GM18861 (cell line): ENCODE data around the gene ABCA5.

Experiments used
- ATAC-seq: cut with Tn5 transposase; IDR thresholded peaks from one replicate; pipeline ENCODE4 v1.9.1; 2021; ENCODE audit not compliant: unreplicated experiment

Gene ABCA5

DNA sequence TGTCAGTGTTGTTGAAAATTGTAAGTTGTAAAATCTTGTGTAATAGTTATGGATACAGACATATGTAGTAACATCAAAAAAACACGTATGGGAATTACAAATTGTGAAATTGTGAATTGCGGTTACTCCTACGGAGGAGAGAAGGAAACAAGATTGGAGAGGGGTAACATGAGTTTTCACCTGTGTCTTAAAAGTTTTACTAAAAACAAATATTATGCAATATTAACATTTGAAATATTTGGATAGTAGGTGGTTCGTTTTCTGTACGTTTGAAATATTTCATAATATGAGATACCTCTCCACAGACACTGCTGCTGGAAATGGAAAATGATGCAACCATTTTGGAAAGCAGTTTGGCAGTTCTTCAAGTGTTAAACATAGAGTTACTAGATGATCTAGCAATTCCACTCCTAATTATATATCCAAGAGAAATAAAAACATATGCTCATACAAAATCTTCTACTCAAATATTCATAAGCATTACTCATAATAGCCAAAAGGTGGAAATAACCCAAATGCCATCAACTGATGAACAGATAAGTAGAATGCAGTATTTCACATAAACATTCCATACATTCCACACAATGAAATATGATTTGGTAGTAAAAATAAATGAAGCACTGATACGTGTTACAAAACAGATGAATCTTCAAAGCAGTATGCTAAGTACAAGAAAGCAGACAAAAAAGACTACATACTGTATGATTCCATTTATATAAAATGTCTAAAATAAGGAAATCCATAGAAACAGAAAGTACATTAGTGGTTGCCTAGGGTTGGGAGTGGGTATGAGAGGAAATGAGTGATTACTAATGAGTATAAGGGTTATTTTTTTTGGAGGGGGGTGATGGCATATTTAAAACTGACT, 57.6 kb downstream of the ABCA5 start:
- no peak for ATAC-seq

DNA sequence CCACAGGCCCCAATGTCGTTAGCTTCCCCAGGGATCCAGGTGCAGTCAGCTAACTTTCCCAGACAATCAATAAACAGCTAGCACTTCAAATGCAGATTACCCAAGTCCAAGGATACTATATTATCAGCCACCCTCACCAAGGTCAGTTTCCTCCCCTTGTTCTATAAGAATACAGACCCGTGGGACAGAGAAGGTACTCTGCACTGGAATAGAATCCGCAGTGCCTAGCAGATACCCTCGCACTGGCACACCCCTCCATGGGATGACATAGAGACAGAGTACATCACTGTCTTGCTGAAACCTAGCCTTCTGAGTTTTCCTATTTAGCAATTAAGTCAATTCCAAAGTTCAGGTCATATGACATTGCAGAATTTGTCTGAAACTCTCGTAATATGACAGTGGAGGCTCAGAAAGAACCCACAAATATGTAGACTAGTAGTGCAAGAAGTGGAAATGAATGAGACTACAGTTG, 58.4 kb downstream of the ABCA5 start:
- ATAC-seq: no peak

DNA sequence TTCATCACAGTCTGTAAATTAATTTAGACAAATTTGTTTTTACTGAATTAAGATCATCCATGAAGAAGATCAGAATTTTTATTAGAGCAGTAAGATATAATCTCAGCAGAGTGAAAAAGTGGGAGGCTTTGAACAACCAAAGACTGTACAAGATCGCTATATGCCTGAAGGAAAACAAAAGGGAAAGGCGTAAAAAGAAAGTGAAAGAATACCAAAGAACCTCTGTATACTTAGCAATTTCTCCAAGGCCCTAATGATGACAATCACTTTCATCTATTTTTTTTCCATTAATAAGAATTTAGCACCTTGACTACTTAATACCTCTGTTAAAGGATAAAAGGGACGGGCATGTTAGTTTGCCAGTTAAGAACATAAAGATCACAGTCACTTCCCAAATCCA, 59.7 kb downstream of the ABCA5 start:
- no peak for ATAC-seq

DNA sequence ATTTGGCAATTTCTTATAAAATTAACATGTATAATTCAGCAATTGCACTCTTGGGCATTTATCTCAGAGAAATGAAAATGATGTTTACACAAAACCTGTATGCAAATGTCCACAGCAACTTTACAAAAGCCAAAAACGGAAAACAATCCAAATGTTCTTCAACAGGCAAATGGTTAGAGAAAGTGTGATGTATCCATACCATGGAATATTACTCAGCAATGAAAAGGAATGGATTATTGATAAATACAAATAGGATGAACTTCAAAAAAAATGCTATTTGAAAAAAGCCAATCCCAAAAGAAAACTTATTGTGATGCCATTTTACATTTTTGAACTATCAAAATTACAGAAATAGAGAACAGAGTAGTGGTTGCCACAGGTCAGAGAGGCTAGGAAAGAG, 61.1 kb downstream of the ABCA5 start:
- no peak for ATAC-seq

DNA sequence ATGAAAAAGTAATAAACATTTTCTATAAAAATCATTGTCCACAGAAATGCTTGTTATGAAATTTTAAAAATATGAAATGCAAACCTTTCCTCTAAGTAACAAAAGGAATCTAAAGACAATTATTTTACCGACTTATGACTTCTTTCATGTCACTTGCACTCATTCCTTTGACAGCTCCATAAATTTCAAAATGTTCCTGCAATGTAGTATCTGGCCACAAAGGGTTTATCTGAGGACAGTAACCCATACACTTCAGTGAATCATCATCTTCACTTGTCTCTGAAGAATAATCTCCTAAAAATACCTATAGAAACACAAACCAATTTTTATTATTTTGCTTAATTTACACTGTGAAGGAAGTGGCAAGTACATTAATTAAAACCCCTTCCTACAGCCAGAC, 72.7 kb downstream of the ABCA5 start:
- no peak for ATAC-seq

DNA sequence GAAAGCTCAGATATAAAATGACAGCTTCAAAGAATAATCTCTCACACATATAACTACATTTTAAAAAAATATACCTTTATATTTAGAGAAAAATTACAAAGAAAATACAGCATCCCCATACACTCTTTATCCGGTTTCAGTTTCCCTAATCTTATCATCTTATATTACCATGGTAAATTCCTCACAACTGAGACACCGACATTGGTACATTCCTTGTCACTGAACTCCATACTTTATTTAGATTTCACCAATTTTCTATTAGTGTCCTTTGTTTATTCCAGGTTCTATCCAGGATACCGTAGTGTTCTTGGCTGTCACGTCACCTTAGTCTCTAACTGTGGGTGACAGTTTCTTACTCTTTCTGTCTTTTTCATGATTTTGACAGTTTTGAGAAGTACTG, 76.3 kb downstream of the ABCA5 start:
- ATAC-seq: no peak

DNA sequence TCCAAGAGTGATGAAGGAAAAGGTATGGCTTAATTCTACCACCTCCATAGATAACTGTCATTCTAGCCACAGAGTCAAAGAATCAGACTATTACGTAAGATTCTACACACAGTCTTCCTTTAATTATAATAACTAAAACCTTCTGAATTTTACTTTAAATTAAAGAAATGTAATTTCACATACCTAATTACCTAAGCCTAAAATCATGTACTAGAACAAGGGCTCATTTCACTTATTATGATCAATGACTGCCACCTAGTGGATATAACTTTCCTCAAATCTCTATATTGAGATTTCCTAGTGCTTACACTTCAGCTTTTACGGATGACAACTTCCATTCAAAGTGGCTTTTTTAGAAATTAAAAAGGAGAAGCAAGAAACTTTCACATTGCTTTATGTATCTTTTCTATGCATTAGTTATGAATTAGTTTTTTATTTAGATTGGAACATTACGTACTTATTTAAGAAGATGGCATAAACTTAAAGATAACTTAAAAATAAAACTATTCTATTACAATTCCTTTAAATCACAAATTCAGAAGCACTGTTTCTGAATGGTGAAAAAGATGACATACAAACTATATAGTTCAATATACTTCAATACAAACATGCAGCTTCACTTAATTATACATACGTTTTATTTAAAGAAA, 80.1 kb downstream of the ABCA5 start:
- peak; percentile 58 for ATAC-seq

DNA sequence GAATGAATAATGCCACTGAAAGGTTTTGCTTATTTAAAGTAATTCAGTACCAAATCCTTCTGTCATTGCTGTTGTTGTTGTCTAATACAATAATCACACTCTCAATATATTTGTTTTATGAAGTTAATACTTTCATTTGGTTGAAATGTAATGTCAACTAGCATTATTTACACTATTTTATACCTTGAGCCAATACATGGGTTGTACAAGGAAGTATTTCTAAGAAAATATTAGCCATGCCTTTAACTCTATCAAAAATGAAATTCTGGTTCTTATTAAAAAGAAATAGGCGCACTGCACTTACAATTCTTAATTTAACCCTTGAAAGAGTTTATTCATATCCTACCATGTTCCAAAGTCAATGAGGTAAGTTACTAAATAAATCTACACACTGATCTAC, 80.7 kb downstream of the ABCA5 start:
- no peak for ATAC-seq

DNA sequence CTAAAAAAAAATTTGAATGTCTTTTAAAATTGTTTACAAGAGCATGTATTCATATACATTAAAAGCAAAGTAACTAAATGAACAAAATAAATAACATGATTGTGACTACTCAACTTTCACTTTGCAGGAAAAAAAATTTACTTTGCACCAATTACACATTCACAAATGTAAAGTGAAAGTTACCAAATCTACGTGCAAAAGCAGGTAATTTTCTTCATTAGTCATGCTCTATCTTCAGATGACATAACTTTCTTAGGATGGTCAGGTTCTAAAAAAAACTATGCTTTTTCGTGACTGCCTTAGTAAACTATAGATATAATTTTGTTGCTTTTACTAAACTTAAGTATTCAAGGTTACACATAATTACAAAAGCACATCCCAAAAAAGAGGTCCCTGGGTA, 81.3 kb downstream of the ABCA5 start:
- no peak for ATAC-seq

DNA sequence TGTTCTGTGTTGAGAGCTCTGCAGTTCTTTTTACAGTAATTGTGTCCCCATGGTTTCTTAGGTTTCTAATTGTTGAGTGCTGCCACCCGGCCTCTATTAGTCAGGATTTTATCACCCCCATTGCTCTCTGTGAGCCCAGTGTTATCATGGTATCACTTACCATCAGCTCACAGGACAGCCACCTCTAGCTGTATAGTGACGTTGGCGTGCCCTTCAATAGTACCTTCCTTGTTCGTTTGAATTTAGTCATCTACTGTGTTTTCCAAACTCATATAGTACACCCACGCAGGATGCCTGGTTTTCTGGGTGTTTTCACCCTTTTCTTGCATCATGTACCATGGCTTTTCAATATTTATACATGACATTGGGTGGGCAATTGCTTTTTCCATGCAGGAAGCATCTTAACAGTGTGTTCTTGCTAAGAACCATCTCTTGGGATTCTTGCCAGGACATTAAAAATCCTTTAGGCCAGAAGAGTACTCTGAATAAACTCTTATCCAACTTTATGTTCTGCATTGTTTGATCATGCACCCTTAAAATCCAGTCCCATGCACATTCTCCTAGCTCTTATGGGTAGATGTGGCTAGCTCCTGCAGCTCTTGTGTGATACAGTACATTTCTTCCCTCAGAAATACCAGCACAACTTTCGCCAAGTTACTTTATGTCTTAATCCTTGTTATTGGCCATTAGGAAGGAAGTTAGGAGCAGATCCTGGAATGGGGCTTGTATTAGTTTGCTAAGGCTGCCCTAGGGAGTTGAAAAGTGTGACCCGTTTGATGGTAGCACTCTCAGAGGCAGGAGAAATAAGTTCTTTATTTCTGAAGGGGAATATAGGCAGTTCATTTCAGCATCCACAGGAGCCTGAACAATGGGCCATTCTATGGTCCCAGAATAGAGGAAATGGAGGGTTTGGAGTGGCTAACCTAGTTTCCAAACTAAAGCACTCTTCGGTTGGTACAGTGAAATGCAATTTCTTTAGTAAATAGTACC, 87.0 kb downstream of the ABCA5 start:
- no peak for ATAC-seq

DNA sequence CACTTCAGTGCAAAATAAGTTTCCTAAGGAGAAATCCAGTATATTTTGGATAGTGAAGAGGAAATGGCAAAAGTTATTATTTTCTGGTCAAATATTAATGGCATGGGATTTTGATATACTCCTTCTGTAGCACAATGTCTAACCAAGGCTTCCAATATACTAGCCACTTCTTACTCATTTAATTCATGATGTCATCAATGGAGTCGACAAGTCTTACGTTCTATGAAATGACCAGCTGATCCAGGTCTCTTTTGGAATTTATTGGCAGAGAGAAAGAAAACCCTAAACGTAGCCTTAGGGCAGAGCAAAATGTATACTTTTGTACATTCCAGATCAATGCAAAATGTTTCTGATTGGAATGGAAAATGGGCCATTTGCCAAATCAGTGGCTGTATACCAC, 90.0 kb downstream of the ABCA5 start:
- ATAC-seq: no peak

DNA sequence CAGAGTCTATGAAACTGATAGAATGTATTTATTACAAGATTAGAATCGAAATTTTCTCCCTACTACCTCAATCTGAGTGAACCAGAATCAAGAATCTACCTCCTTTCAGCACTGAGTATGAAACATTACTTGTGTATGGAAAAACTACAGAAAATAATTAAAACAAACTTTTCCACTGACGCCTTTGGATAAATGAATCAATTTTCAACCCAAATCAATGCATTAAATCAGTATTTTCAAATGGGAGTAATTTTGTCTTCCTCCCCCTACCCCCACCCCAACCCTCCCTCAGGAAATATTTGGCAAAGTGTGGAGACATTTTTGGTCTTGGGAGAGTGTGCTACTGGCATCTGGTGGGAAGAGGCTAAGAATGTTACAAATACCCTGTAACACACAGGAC, 90.5 kb downstream of the ABCA5 start:
- ATAC-seq: no peak

DNA sequence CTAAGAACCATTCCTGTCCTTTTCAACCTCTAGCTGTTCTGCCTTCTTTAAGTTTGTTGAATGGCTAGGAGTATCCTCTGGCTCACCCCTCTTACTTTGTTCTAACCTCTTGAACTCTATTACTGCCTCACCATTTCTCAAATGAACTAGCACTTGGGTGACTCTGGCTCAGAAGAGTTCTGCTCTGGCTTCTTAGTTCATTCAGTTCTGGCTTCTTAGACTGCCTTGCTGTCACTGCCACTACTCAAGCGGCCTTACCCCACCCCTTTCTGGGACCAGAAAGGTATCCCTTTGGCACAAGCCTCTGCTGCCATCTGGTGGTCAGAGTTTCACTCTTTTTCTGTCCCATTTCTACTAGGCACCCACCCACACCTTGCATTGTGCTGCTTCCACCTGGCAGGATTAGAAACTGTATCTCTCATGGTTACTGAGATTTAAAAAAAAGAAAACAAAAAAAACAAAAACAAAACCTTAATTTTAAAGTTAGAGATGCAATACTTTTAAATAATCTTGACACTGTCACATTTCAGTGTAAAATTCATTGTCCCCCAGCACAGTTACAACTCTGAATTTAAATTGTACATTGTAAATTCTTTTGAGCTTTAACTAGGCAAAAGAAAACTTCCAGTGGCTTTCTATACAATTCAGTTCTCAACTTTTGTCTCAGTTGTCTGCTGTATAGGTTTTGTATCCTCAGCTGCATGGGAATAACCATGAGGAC, 91.4 kb downstream of the ABCA5 start:
- peak; percentile 90 for ATAC-seq

DNA sequence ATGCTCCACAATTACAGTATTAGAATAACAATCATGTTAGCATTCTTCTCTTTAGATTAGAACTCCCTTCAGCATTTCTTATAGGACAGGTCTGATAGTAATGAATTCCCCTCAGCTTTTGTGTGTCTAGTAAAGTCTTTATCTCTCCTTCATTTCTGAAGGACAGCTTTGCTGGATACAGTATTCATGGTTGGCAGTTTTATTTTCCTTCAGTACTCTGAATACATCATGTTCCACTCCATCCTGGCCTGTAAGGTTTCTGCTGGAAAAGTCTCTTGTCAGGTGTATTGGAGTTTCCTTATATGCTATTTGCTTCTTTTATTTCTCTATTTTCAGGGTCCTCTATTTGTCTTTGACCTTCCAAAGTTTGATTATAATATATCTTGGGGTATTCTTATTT, 94.3 kb downstream of the ABCA5 start:
- no peak for ATAC-seq

DNA sequence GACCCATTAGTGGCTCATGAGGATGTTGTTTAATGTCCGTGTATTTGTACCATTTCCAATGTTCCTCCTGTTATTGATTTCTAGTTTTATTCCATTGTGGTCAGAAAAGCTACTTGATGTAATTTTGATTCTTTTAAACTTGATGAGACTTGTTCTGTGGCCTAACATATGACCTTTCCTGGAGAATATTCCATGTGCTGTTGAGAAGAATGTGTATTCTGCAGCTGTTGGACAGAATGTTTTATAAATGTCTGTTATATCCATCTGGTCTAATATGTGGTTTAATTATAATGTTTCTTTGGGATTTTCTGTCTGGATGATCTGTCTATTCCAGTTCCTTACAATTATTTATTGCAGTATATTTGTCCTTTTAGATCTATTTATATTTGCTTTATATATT, 95.4 kb downstream of the ABCA5 start:
- ATAC-seq: no peak

DNA sequence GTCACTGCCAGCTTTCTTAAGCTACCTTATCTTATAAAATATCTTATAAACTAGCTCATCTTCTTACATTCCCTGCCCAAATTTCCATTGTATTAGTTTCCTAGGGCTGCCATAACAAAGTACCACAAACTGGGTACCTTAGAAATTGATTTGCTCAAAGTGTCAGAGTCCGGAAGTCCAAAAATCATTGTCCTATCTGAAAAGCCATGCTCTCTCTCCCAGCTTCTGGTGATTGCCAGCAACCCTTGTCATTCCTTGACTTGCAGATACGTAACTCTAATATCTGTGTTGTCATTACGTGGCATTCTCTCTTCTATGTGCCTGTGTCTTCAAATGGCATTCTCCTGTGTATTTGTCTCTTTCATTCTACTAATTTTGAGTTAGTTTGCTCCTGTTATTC, 96.0 kb downstream of the ABCA5 start:
- no peak for ATAC-seq

DNA sequence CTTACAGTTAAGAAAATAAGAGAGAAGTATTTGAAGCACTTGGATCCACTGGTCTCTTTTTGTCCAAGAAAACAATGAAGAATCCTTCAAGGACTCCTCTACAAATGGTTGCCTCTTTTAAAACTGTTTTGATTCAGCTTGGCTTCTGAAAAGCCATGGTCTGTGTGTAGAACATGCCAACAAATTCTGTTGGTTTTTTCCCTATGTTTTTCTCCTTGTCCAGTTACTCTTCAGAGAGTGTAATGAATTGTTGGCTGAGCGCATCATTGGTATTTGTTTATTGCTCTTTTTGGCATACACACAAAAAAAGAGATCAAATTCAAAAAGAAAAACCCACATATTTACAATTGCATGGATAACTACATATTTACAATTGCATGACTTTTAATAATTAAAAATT, 98.4 kb downstream of the ABCA5 start, which contains the start of gene ABCA10:
Gene ABCA10 (minus strand): TSS at position 249 of the 400 bp plus-strand sequence. CDS start 3,466 bp downstream, outside the sequence.
- ATAC-seq: no peak

DNA sequence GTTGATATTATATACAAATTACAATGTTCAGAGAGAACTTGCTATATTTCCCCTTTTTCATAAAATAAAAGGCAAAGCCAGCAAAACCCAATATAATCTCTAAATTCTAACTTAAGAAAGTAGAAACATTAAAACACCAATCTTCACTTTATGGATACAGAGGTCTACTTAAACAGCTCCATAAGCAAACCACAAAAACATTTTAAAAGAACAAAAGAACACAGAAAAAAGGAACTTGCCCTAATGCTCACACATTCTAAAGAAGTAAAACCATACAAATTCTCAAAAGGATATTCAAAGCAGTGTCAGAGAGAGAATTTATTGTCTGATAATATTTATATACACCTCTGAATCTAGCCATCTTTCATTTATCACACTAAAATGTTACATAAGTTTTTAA, 98.9 kb downstream of the ABCA5 start:
- no peak for ATAC-seq

DNA sequence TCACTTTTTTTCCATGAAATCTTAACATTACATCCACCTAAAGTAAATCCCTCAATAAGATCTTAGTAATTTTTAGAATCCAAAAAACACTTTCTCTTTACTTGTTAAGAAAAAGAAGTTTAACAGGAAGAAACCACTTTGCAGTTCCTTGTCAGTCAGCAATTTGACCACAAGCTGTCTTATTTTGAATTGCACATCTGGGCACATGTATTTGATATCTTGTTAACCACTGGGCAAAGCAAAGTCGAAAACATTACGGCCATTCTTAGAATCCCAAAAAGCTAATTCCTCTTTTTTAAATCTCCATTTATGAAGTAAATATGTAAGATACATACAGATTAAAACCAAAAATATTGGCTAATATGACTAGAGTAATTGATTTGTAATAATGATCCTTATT, 99.4 kb downstream of the ABCA5 start:
- ATAC-seq: no peak

DNA sequence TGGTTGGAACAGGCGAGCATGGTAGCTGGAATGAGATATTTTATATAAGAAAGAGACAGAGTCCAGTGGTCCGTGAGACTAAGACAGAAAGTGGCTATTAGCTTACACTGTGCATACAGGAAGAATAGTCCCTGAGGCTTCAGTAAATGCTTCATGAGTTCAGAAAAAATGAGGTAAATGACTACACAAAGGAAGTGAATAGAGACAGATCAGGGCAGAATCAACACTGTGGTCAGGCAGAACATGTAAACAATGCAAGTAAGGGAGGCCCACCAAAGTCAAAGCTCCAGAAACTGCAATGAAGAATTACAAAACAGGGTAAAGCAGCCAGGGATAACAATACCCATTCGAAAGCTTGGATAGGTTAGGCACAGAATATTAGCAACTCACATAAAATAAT, 103.1 kb downstream of the ABCA5 start:
- peak; percentile 99 for ATAC-seq
